Smooth muscle cell of the pulmonary artery (primary cell): ENCODE results near the gene SUMF1. TPM values are rescaled to one million over a fixed set of nuclear protein-coding genes. Genes with fewer than 3 reads are reported as not detected.

Experiments
- total RNA-seq: library from RNA; depleted of rRNA; stranded (reverse); fragments of >200 nt; gene quantifications from 2 replicates; pipeline ENCODE4 v1.2.3, GENCODE V29; 2014

SUMF1 gene
- total RNA-seq, result 99.2 and 114 TPM in 2 replicates

GRCh38 chr3:4466741-4467521 lies at the start of gene SUMF1:
Gene SUMF1 (minus strand): TSS chr3:4467269. CDS start chr3:4467245, 24 bp downstream.

DNA sequence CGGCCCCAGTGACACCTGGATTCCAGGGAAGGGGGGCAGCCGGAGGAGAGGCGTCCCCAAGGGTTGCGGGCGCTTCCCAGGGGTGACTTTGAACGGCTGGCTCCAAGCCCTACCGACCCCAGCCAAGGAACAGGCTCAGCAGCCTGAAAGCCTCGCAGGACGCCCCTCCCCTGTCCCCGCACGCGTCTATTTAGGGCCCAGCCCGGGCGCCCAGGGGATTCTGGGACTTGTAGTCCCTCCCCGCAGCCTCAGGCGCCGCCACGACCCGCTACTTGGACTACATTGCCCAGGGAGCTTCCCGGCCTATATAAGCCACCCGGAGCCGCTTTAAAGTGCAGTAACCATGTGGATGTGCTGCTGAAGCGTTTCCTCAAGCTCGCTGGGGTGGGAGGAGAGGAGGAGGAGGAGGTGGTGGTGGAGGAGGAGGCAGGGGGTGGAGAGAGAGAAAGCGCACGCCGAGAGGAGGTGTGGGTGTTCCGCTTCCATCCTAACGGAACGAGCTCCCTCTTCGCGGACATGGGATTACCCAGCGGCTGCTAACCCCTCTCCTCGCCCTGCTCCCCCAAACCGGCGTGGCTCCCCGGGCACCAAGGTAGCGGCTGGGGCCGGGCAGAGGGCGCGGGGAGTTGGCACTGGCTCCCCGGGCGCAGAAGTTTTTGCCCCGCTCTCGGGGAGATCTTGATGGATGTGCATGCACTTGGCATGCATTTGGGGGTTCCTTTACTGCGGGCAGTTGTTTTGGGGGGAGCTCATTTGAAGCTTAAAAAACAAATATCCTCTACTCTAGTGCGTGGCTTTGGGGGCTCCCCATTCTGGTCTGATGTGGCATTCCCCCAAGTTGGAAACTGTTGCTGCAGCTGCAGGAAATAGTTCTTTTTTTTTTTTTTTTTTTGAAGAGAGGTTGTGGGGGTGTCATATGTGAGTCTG lies 26.2 kb upstream of the SUMF1 start, which contains the start of gene ITPR1:
ITPR1 (plus strand) TSS at position 335 of the 927 bp plus-strand sequence. CDS start 23,144 bp downstream, outside the sequence.

Other genes with a start within 250 kb of the SUMF1 start
- 8.6 and 10.2 TPM in 2 replicates for gene SETMAR, start 163.9 kb downstream of the SUMF1 start, total RNA-seq
- 126 and 141 TPM in 2 replicates for gene ITPR1, start 26.1 kb upstream of the SUMF1 start, total RNA-seq